GM21381 (cell line): ENCODE data around the gene RPS8.
"Not testable (repeated sequence)": the region's sequence is repeated elsewhere in the genome, so short reads cannot be mapped to it uniquely, and the experiment has no call there.

Experiments
- ATAC-seq: cut with Tn5 transposase; IDR thresholded peaks from one replicate; pipeline ENCODE4 v1.9.1; 2021; ENCODE audit warnings: mild to moderate bottlenecking, moderate library complexity; ENCODE audit not compliant: unreplicated experiment

Gene RPS8

GRCh38 chr1:44780583-44781121 is 5.3 kb downstream of the RPS8 start:
- no peak for ATAC-seq

GRCh38 chr1:44783697-44784093 is 8.4 kb downstream of the RPS8 start:
- ATAC-seq, result no peak

- no peak for ATAC-seq
Observed at GRCh38 chr1:44784094-44785028, 9.0 kb downstream of the RPS8 start.

GRCh38 chr1:44785029-44785380 is 9.7 kb downstream of the RPS8 start:
- no peak for ATAC-seq

- no peak for ATAC-seq
Observed at GRCh38 chr1:44785501-44786137, 10.3 kb downstream of the RPS8 start.

DNA sequence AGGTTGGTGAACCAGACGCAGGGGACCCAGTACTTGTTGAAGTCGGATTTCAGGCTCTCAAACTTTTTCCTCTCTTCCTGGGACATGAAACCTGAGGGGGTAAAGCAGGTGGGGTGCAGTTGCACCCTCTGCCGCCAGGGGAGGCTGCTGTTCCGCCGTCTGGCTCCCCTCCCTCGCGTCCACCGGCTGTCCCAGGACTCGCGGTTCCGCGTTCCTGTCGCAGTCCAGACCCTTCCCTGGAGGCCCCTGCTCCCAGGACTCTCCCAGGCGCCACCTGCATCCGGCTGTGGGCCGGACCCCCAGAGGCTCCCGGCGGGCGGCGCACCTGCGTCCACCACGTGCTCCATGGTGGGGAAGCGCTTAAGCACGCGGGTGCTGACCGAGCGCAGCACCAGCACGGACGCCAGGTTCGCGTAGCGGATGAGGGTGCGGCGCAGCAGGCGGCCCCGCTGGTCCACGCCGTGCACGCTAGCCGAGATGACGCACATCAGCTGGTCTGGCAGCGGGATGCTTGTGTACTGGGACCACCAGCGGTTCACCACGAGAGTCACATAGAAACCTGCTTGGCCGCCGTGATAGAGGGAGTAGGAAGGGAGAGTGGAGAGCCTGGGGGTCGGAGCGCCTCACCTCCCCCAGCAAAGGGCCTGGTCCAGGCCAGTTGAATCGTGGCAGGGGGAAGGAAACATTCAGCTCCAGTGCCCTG is 10.9 kb downstream of the RPS8 start:
- peak; percentile 45 for ATAC-seq

DNA sequence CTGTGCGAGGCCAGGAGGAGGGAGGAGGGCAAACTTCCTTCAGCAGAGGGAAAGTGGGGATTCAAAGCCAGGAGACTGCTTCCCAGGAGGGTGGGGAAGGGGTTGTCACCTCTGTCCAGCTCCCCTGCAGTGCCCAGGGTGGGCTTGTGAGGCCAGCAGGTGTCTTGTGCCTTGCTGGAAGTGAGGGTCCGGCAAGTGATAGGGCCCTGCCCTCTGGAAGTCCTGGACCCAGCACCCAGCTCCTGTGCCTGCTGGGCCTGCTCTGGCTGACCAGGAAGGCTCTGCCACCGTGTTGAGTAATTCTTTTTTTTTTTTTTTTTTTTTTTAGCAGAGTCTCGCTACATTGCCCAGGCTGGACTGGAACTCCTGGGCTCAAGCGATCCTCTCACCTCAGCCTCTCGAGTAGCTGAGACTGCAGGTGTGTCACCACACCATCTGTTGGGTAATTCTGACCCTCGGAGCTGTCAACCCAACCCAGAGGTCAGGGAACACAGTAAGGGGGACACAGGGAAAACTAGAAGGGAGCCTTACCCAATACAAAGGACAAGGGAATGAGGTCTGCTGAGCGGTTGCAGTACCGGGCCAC is 11.6 kb downstream of the RPS8 start:
- ATAC-seq, result no peak

GRCh38 chr1:44787506-44787905 is 12.2 kb downstream of the RPS8 start:
- no peak for ATAC-seq

GRCh38 chr1:44788120-44788860 is 12.9 kb downstream of the RPS8 start, which contains the start of gene BEST4:
TSS of gene BEST4 (minus strand) at chr1:44788170. CDS start at chr1:44787705, 465 bp downstream.
- no peak for ATAC-seq

DNA sequence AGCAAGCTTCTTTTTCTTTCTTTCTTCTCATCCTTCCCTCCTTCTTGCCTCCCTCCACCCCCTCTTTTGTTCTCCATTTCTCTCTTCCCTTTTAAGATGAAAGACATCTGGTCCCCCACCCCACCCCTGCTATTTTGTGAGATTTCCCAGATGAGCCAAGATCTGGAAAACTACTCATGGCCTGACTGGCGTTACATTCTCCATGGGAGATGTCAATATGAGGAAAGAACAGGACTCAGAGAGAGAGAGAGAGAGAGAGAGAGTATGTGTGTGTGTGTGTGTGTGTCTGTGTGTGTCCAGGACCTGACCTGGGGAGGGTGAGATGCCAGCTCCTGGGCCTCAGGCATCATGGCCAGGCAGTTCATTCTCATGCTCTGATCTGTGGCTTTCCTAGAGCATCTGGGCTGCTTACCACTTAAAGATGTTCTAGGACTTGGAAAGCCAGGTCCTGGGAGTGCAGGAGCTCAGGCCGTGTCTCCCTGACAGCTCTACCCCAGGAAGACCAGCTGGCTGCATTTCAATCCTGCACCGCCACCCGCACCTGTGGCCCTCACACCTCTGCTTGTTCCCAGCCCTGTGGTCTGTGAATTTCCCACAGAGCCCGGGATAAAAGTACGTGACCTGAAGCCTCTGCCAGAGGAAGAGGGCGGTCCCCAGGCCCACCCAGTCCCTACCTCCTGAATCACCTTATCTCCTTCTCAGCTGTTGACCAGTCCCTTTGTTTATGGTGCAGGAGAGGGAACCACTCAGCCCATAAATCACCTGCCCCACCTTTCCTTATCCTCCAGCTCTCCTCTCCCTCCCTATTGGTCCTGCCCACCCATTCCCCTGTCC is 15.8 kb downstream of the RPS8 start:
- no peak for ATAC-seq

DNA sequence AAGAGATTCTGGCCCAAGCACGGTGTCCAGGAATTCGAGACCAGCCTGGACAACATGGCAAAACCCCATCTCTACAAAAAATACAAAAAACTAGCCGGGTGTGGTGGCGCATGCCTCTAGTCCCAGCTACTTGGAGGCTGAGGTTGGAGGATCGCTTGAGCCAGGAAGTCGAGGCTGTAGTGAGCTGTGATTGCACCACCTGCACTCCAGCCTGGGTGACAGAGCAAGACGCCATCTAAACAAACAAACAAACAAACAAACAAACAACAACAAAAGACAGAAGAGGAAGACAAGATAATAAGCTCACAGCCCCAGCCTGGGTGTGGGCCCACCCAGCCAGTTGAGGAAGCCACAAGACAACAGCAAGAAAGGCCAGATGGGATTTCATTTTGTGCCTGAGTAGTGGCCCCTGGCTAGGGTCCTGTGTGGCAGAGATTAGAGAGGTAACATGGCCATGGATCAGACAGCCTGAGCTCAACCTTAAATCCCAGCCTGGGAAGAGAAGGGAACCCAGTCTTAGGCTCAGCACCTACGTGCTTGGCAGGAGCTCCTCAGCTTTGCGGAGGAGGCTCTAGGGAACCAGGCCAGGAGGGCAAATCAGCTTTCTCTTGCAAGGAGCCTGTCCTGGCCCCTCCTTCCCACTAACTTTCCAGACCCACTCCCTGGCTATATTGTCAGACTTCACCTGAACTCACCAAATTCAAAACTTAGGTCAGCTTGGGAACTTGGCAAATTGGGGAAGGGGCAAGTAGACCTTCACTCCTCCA is 17.6 kb downstream of the RPS8 start:
- no peak for ATAC-seq

- not testable (repeated sequence) for ATAC-seq
Observed at GRCh38 chr1:44797886-44798285, 22.5 kb downstream of the RPS8 start.

GRCh38 chr1:44798481-44799365 is 23.4 kb downstream of the RPS8 start:
- no peak for ATAC-seq

GRCh38 chr1:44799770-44800584 is 24.6 kb downstream of the RPS8 start, which contains the start of gene PLK3:
TSS of gene PLK3 (plus strand) at chr1:44800377. CDS start at chr1:44800464, 87 bp downstream.
- peak; percentile 79 for ATAC-seq

DNA sequence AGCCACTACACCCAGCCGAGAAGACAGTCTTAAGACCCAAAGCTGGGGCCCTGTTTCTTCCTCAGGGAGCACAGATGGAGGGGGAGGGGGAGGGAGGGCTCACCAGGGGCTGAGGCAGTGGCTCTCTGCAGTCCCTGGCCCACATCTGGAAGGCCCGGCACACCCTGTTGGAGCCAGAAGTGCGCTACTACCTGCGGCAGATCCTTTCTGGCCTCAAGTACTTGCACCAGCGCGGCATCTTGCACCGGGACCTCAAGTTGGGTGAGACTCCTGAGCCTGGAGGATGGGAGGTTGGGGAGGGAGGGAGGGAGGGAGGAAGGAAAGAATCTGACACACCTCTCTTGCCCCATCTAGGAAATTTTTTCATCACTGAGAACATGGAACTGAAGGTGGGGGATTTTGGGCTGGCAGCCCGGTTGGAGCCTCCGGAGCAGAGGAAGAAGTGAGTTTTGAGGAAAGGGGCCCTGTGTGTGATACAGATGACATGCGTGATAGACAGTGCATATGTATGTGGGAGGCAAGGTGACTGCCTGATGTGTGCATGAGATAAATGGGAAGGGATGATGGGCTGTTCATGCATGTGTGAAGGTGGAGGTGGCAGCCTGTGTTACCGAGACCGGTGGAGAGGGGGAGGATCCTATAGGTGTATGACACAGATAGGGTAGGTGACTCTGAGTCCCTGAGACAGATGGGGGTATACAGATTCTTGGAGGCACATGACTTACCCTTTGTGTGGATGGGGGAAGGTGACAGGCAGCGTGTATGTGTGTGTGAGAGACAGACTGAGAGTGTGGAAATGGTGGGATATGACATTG is 26.4 kb downstream of the RPS8 start:
- ATAC-seq, result no peak
